ENCODE data around the gene PRELID2. TPM values are rescaled to one million over a fixed set of nuclear protein-coding genes. Genes with fewer than 3 reads are reported as not detected.

Gene PRELID2
- total RNA-seq, 4 donors from 2014 or later = 9.3 to 19.4 (median 15.7) TPM

DNA sequence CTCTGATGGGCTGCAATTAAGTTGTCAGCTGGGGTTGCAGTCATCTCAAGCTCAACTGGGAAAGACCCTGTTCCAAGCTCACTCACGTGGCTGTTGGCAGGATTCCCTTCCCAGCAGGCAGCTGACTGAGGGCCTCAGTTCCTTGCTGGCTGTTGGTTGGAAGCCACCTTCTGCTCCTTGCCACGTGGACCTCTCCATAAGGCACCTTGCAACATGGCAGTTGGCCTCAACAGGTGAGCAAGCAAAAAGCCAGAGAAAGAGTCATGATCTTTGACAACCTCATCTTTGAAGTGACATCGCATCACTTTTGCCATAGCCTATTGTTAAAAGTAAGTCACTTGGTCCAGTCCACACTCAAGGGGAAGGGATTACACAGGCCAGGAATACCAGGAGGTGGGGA lies 17.8 kb upstream of the PRELID2 start:
- TF ChIP-seq, protein P1, sequence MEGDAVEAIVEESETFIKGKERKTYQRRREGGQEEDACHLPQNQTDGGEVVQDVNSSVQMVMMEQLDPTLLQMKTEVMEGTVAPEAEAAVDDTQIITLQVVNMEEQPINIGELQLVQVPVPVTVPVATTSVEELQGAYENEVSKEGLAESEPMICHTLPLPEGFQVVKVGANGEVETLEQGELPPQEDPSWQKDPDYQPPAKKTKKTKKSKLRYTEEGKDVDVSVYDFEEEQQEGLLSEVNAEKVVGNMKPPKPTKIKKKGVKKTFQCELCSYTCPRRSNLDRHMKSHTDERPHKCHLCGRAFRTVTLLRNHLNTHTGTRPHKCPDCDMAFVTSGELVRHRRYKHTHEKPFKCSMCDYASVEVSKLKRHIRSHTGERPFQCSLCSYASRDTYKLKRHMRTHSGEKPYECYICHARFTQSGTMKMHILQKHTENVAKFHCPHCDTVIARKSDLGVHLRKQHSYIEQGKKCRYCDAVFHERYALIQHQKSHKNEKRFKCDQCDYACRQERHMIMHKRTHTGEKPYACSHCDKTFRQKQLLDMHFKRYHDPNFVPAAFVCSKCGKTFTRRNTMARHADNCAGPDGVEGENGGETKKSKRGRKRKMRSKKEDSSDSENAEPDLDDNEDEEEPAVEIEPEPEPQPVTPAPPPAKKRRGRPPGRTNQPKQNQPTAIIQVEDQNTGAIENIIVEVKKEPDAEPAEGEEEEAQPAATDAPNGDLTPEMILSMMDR (IDR thresholded peaks at IDR 0.05; ENCODE audit: low read depth) = no peak

DNA sequence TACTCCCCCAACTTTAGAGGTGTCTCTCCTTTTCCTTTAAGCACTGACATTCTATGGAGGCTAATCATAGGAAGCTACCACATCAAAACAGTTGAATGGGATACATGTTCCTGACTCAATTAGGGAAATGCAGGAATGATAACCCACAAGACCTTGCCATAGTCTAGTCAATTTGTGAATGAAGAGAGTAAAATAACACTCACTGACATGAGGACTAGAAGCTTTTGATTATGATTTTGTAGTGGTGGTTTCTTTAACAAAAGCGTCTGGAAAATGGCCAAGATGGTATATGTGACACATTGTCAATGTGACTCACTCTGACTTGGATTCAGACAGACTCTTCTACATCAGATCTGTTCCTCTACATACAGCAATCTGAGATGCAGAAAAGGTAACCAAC lies 13.7 kb upstream of the PRELID2 start:
- TF ChIP-seq, protein P1 (IDR thresholded peaks at IDR 0.05; ENCODE audit: low read depth) = no peak

DNA sequence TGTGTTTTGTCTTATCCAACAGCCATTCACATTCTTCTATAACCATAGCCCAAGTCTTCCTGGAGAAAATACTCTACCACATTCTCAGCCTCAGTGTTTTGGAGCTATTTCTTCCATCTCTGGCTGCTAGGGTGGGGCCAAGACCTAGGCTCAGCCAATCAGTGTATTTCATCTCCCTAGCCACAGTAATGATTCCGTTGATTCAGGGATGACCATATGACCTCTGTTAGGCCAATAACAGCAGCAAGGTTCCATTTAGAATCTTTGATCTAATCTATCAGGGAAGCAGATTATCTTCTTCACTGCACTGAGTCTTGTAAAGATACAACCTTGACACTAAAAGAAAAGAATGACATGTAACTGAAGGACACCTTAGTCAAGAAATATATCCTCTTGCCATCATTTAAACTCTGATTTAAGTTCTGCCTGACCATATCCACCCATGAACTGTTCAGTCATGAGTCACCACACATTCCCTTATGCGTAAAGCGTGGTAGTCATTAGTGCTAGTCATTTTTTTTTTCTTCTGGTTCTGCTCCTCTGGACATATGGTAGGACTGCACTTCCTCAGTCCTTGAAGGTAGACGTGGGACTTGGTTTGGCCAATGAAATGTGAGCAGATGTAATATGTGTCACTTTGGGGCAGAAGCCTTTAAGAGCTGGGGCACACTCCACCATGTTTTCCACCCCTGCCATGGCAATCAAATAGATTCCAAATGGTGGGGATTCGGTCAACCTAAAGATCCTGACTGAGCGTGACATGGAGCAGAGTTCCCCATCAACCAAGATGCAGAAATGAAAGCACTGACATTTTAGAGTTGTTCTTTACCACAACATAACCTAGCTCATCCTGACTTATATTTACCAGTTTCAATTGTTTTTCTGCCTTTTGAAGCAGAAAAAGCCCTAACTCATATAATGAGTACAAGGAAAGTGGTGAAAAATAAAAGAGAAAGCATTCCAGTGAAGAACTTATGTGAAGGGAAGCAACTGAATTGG lies 12.7 kb upstream of the PRELID2 start:
- TF ChIP-seq, protein P1 (IDR thresholded peaks at IDR 0.05; ENCODE audit: low read depth) = no peak

DNA sequence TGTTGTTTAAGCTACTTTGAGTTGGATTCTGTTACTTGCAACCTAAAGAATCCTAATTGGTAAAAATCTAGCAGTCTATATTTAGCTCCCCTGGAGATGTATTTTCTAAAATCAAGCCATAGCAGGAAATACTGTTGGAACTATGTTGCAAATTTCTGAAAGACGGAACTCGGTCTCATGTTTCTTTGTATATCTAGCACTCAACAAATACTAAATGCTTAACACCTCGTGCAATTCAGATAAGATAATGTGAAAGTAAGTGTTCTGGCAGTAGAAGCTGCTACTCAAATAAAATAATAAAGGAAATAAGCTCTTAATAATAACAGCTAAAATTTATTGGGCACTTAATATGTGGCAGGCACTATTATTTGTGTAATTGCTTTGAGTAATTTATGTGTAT lies 10.9 kb upstream of the PRELID2 start:
- TF ChIP-seq, protein P1 (IDR thresholded peaks at IDR 0.05; ENCODE audit: low read depth) = no peak

DNA sequence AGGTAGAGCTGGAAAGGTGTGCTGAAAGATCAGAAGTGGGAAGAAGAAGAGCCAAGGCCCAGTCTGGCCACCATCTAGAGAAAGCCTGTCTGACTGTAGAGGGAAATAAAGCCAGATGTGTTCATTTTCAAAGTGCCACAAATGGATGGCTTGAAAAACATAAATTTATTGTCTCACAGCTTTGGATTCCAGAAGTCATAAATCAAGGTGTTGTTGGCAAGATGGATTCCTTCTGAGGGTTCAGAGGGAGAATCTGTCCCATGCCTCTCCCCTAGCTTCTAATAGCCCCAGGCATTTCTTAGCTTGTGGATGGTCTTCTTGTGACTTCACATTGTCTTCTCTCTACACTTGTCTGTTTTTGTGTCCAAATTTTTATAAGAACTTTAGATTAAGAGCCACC lies 6.2 kb upstream of the PRELID2 start:
- TF ChIP-seq, protein P1 (IDR thresholded peaks at IDR 0.05; ENCODE audit: low read depth) = no peak

DNA sequence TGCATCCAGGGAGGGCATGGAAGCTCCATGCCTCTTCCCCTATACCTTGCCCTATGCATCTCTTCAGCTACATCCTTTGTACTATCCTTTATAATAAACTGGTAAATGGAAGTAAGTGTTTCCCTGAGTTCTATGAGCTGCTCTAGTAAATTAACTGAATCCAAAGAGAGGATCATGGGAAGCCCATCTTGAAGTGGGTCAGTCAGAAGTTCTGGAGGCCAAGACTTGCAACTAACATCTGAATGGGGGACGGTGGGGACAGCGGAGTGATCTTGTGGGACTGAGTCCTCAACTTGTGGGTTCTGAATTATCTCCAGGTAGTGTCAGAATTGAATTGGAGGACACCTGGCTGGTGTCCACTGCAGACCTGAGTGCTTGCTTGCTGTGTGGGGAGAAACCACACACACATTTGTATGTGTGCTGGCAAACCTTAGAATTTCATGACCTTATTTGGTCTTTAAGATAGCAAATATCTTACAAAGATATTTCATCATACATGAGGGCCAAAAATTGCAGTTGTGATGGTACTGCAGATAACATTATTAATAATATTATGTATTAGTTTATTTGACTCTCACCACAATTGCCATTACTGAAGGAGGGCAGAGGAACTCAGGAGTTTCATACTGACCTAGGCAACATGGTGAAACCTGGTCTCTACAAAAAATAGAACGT lies 5.5 kb upstream of the PRELID2 start:
- TF ChIP-seq, protein P1 (IDR thresholded peaks at IDR 0.05; ENCODE audit: low read depth) = no peak

DNA sequence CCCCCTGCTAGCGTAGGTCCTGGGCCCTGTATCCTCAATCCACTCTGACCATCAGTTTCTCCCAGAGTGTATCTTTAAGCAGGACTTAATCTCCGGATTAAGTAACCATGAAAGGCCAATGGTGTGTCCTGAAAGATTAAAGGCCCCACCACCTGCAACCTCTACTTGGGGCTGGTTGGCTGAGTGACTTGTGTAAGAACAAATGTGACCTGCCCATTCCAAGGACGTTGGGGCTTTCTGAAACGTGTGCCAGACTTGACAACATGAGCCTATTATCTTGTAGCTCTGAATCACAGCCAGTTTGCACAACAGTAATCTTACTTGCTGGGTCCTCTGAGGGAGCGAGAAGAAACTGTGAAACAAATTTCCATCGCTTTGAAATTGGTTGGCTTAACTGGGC lies 3.1 kb upstream of the PRELID2 start:
- TF ChIP-seq, protein P1 (IDR thresholded peaks at IDR 0.05; ENCODE audit: low read depth) = no peak
